T-helper 2 cell treated with Interferon-gamma antibody and Interleukin-4, amounts not matched to agents 5 μg/mL and 100 μg/mL, for 36 hours (primary cell): ENCODE results near the gene SLC35G1.

Experiments used
- DNase-seq: peaks from one replicate; pipeline ENCODE4 v3.0.0; 2021; ENCODE audit warnings: low spot score
- H3K27ac Mint-ChIP-seq: one replicate; pipeline ENCODE4 v1.8.0; 2021; ENCODE audit warnings: mild to moderate bottlenecking, mixed read lengths
- H3K27me3 Mint-ChIP-seq: one replicate; pipeline ENCODE4 v1.8.0; 2021; ENCODE audit warnings: low read depth, mixed read lengths
- H3K36me3 Mint-ChIP-seq: one replicate; pipeline ENCODE4 v1.8.0; 2021; ENCODE audit warnings: low read depth, mixed read lengths
- H3K4me1 Mint-ChIP-seq: one replicate; pipeline ENCODE4 v1.8.0; 2021; ENCODE audit warnings: low read depth, mixed read lengths
- H3K4me3 Mint-ChIP-seq: one replicate; pipeline ENCODE4 v1.8.0; 2022; ENCODE audit warnings: mild to moderate bottlenecking, moderate library complexity, mixed read lengths
- H3K9me3 Mint-ChIP-seq: one replicate; pipeline ENCODE4 v1.8.0; 2021; ENCODE audit warnings: mixed read lengths

Gene SLC35G1

DNA sequence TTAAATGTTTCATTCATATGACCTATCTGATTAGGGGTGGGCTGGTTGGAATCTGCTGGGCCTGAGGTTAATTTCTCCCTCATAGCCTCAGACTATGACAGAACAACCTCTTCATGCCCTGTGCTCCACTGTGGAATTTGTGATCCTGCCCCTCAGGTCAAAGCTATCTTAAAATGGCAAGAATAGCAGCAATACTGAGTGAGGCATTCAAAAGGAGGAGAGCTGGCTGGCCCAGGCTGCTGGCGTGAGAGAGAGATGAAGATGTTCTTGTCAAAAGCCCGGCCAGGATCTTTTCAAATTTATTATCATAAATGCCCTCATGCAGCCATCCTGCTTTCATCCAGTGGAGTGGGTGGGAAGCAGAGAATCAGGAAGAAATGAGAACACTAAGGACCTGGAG, 58.1 kb downstream of the SLC35G1 start:
- H3K4me1 Mint-ChIP-seq, result no peaks in the 10 kb centered on the region
- H3K36me3 Mint-ChIP-seq, result no peaks in the 10 kb centered on the region
- H3K4me3 Mint-ChIP-seq, result no peak overlapping the region
- H3K27ac Mint-ChIP-seq, result no peak overlapping the region
- no peak for DNase-seq
- H3K27me3 Mint-ChIP-seq, result no peaks in the 10 kb centered on the region
- no peaks in the 10 kb centered on the region for H3K9me3 Mint-ChIP-seq
